GM23338 (cell line): Measurements from ENCODE around the gene PSKH1.

Source experiments
- CREB1 ChIP-seq: fragments of 250-450 bp; sonication (Bioruptor Pico); IDR thresholded peaks from 2 replicates; pipeline ENCODE4 v1.5.0; 2020; ENCODE audit warnings: low read depth, mild to moderate bottlenecking, moderate library complexity
- CTCF ChIP-seq, 2 experiments: fragments of 200-600 bp in 1 of 2; sonication (generic) in 1 of 2; conservative IDR thresholded peaks; 2 replicates each; pipeline versions ENCODE4 v1.5.1 to v1.6.1; 2016 to 2017; ENCODE audit warnings: antibody characterized with exemption in 2 of 2, low read depth in 2 of 2, mild to moderate bottlenecking in 2 of 2, moderate library complexity in 1 of 2
- ETS1 ChIP-seq: IDR thresholded peaks from 2 replicates; pipeline ENCODE4 v1.6.1; 2016; ENCODE audit warnings: antibody characterized with exemption
- EZH2 ChIP-seq: fragments of 200-600 bp; sonication (generic); IDR thresholded peaks from one replicate; pipeline ENCODE4 v1.8.0; 2017; ENCODE audit warnings: antibody characterized with exemption, mild to moderate bottlenecking, low read depth; ENCODE audit not compliant: unreplicated experiment
- EZH2phosphoT487 ChIP-seq: fragments of 200-600 bp; sonication (generic); IDR thresholded peaks from one replicate; pipeline ENCODE4 v1.8.1; 2018; ENCODE audit warnings: antibody characterized with exemption; ENCODE audit not compliant: unreplicated experiment
- JUNB ChIP-seq: IDR thresholded peaks from one replicate; pipeline ENCODE4 v1.6.1; 2016; ENCODE audit warnings: antibody characterized with exemption; ENCODE audit not compliant: unreplicated experiment
- NANOG ChIP-seq: IDR thresholded peaks from 2 replicates; pipeline ENCODE4 v1.6.1; 2016; ENCODE audit warnings: antibody characterized with exemption, borderline replicate concordance
- POLR2AphosphoS5 ChIP-seq: IDR thresholded peaks from 2 replicates; pipeline ENCODE4 v1.6.1; 2016; ENCODE audit warnings: antibody characterized with exemption, low read depth
- REST ChIP-seq: IDR thresholded peaks from one replicate; pipeline ENCODE4 v1.6.1; 2018; ENCODE audit warnings: antibody characterized with exemption; ENCODE audit not compliant: unreplicated experiment
- STAT1 ChIP-seq: IDR thresholded peaks from one replicate; pipeline ENCODE4 v1.6.1; 2016; ENCODE audit warnings: antibody characterized with exemption; ENCODE audit not compliant: unreplicated experiment

- TF ChIP-seq REST (no peak), CTCF (conservative IDR thresholded peaks at IDR 0.05; ENCODE audit: low read depth in 2 of 2) (no peak), POLR2AphosphoS5 (no peak), CREB1 (CRISPR knock-in tag) (no peak), JUNB (no peak), EZH2 (no peak), EZH2phosphoT487 (no peak), ETS1 (no peak), NANOG (no peak), STAT1 (no peak)
Measured at GRCh38 chr16:67915831-67916723, 23.0 kb downstream of the PSKH1 start.
